HUDEP-2 (cell line): ENCODE results near the gene RNF11.
"Not testable (repeated sequence)": the region's sequence is repeated elsewhere in the genome, so short reads cannot be mapped to it uniquely, and the experiment has no call there.

ENCODE experiments used
- DNase-seq, 76 experiments: peaks; one replicate each; lab custom pipeline; 2025; ENCODE audit not compliant: unreplicated experiment in 76 of 76; lab: John Stamatoyannopoulos, UW

The RNF11 gene, protein sequence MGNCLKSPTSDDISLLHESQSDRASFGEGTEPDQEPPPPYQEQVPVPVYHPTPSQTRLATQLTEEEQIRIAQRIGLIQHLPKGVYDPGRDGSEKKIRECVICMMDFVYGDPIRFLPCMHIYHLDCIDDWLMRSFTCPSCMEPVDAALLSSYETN

DNA sequence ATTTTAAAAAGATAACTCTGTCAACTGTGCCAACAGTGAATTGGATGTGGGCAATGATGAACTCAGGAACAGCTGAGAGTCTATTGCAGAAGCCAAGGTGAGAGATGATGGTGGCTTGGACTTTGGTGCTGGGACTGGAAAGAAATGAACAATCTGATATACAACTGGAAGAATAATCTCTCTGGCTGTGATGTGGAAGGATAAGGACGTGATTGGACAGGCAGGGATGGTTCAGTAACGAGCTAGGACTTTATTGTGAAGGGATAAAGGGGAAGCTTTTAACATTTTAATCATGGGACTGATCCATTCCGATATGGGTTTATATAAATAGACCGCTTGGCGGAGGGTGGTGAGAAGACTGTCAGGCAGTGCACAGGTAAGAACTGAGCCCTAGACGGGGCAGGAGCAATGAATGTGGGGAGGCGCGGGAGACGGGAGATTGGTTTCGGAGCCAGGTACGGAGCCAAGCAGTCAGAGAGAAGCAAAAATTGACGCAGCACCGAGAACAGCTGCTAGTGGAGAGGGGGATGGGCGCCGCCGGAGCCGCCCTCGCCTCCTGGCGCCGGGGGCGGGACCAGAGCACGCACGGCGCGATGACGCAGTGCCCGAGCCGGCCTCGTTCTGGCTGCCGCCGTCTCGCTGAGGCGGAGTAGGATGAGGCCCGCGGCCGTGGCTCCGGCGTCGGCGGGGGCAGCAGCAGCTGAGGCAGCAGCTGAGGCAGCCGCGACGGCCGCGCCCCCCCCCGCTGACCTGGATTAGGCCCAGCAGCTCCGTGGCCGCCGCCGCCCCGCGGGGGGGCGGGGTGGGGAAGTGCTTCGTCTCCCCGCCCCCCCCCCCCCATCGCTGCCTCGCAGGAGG lies at the start of gene RNF11:
TSS of gene RNF11 (plus strand) at position 601 of the 858 bp plus-strand sequence. CDS start 484 bp downstream, outside the sequence.
- peak in 72 of 76 experiments; percentile 37 to 90 (median 78) for DNase-seq

DNA sequence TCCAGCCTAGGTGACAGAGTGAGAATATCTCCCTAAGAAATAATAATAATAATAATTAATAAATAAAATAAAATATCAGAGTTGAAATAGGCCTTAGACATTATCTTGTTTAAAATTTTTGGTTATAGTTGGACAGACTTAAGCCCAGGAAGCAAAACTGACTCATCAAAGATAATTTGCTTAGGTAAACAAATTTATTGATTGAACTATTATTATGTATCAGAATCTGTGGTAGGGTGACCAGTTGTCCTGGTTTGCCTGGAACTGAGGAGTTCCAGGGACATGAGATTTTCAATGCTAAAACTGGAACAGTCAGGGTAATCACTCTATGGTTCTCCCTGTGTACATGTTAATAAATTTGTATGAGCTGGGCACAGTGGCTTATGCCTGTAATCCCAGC lies 47.8 kb upstream of the RNF11 start:
- no peak for DNase-seq

DNA sequence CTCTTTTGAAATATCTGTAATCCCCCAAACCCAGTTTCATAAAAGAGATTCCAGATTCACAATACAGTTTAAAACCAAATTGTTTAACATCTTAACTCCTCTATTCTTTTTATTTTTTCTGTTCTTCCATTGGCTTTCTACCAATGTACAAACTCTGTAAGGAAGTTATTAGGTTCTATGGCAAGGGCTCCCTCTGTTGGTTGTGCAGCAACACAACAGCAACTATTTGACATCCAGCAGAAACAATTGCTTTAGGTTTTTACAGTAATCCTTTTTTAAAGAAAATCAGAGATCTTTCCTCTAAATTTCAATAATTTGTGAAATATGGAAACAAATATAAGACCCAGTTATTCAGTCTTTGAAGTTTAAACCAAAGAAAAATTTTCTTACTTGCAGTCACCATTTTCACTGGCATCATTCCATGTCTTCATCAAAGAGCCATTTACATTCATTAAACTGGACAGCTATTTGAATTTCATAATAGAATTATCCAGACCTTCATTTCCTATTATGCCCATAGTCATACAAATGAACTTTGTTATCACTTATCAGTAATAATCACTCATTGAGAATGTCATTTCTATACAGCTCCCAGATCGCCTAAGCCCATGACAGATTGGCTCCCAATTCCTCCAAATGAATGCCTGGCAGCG lies 46.5 kb upstream of the RNF11 start:
- peak in 28 of 76 experiments; percentile 2 to 62 (median 28) for DNase-seq

DNA sequence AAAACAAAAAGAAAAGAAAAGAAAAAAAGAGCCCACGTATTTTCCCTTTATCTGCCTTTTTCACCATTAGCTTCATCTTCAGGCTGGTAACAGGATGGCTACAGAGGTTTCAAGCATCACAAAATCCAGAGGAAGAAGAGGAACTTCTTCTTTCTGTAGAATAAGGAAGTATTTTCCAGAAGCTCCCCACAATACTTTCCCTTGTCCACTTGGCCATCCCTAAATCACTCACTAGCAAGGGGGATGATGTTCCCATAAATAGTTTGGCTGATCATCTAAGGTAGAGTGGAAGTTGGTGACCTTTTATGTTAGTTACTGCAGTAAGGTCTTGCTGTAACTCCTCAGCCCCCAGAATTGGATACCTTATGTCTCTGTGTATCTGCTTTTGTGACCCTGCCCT lies 45.1 kb upstream of the RNF11 start:
- no peak for DNase-seq

DNA sequence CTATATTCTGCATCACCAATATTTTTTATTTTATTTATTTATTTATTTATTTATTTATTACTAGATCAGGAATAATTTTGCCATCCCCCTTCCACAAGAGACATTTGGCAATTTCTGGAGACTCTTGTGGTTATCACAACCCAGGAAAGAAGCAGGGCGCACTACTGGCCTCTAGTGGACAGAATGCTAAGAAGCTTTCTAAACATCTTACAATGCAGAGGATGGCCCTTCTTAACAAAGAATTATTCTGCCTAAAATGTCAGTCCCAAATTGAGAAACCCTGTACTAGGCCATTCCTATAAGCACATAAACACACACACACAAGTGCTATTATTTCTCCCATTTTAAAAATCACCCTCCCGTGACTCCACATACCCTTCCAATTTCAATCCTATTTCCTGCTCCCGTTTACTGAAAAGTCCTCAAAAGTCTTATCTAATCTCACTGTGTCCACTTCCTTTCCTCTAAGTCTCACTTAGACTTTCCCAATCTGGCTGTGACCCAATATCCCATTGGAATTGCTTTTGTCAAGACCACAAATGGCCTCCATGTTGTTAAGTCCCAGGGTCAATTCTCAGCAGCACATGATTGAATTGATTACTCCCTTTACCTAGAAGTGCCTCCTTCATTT lies 43.7 kb upstream of the RNF11 start:
- DNase-seq: peak in 55 of 76 experiments; percentile 2 to 69 (median 35)

DNA sequence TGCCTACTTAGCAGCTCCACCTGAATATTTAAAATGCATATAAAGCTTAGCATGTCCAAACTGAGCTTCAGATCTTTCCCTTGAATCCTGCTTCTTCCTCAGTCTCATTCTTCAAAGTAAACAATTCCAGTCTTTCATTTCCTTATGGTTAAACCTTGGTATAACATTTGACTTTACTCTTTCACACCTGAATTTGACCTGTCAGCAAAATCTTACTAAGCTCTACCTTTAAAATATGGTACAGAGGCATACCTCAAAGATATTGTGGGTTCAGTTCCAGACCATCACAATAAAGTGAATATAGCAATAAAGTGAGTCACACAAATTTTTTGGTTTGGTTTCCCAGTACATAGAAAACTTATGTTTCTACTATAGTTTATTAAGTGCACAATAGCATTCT lies 42.5 kb upstream of the RNF11 start:
- no peak for DNase-seq

DNA sequence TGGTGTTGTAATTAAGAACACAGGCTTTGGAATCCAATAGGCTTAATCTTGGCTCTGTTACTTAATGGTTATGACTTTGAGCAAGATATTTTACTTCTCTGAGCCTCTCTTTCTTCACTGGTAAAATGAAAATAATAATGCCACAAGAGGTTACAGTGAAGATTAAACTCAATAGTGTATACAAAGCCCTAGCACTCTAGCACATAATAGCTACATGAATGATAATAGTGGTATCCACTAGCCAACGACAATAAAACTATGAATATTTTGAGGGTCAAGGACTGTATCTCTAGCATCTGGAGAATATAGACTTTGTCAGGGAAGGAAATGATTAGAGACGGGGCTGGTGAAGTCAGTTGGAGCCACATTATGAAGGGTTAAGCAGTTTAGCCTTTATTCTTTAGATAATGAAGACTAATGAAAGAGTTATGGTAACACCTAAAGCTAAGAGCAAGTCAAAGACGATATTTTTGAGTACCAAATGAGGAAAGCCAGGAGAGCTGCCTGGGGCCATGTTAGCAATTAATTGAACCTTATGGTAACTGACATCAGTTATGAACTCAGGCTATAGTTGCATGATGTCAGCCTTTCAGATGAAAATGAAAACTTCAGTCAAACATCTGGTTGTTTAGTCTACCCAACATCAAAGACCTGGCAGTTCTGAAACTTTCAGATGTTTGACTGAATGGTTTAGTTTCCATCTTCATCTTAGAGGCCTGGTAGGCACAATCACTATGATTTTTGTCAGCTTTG lies 32.8 kb upstream of the RNF11 start:
- DNase-seq: no peak

DNA sequence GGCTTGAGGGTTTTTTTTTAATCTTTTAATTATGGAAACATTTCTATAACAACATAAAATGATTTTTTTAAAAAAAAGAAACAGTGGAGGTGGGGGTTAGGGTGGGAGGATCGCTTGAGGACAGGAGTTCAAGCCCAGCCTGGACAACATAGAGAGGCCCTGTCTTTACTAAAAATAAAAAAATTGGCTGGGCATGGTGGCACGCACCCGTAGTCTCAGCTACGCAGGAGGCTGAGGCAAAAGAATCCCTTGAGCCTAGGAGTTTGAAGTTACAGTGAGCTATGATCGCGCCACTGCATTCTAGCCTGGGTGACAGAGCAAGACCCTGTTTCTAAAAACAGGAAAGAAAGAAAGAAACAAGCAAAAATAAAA lies 32.2 kb upstream of the RNF11 start:
- no peak for DNase-seq

DNA sequence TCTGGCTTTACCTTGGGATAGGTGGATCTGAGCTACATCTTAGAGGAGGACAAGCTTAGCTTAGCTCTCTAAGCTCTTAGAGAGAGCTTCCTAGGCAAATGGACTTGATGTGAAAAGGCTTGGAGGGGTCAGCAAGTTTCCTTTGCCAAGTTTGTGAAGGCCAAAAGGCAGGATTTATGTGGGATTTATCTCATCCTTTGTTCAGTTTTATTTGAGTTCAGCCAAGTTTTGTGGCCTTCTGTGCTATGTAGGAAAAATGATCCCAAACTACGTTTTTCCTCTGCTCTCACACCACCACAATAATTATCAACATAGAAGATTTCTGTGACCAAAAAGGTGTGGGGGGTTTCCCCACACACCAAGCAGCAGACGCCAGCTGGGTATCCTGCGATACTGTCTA lies 26.0 kb upstream of the RNF11 start:
- DNase-seq: no peak

DNA sequence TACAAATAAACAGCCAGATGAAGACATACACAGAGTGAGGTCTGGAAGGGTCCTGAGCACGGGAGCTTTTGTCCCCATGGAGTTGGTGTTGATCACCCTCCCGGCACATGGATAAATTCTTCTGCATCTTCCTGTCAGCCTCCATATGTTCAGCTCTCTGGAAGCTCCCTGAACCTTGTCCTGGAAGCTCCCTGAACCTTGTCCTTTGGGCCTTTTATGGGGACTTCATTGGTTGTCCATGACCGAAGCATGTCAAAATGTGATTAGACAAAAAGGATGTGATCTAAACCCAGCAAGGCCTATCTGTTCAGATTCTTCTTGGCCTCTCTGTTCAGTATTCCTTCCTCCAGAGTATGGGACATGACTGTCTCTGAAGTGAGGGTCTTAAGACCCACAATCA lies 25.4 kb upstream of the RNF11 start:
- no peak for DNase-seq

DNA sequence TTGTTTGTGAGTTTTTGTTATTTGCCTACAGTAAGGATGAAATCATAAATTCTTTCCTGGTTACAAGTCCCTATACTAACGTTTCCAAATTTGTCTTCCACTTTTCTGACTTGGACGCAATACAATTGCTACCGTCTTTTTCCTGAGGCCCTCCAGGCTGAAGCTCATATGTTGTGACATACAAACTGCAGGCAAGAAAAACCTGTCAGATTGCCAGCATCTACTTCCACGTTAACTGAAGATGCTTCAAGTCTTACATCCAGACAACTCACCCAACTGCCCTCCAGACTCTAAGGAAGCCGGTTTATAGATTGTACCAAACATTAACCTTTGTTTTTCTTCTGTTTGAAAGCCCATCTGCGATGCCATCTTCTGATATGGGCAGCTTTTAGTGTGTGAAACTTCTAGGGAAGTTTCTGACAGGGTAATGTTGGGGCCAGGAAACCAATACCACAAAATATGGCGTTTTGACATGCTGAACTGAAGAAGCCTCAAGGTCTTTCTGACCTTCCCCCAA lies 21.4 kb upstream of the RNF11 start:
- no peak for DNase-seq

DNA sequence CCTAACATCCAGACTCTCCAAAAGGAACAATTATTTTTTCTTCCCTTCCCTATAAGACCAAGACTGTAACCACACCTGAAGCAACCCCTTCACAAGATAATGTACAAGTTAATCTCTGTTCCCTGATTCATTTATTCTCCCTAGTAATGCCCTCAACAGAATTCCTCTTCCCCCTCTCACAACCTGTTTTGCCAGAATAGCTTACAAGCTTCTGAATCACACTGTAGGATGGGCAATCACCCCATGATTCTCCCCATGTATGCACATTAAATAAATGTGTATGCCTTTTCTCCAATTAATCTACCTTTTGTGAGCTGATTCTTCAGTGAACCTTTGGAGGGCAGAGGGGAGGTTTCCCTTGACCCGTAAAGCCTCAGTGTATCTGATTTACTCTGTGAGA lies 20.9 kb upstream of the RNF11 start:
- DNase-seq: no peak

DNA sequence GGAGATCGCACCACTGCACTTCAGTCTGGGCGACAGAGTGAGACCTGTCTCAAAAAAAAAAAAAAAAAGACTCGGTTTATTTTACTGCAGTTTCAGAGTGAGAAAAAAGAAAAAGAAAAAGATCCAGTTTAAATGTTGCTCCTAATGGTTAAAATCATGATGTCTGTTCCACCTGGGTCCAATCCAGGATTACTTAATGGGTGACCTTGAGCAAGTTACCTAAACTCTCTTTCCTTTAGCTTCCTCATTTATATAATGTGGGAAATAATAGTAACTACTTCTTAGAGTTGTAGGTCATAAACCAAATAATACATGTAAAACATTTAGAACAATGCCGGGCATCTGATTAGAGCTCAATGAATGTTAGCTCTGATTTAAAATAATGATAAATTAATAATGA lies 19.4 kb upstream of the RNF11 start:
- no peak for DNase-seq

DNA sequence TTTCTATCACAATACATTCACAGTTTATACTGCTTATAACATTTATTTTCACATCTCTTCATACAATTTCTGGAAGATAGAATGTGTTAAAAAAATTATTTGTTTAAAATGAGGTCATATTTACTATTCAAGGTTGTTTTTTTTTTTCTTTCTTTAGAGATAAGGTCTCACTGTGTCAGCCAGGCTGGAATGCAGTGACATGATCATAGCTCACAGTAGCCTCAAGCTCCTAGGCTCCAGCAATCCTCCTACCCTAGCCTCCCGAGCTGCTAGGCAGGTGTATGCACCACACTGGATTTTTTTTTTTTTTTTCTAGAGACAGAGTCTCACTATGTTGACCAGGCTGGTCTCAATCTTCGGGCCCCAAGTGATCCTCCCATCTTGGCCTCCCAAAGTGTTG lies 19.0 kb upstream of the RNF11 start:
- DNase-seq: no peak

DNA sequence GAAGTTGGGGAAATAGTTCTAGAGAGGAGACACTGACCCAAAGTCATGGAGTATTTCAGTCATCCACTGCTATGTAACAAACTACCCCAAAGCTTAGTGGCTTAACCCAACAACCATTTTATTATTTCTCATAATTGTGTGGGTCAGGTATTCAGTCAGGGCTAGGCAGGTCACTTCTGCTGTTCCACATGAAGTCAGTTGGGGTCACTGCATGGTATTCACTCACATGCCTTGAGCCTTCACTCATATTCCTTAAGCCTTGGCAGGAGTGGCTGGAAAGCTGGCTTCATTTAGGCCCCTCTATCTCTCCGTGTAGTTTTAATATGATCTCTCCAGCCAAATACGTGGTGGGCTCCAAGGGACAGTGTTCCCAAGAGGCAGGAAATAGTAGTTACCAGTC lies 17.5 kb upstream of the RNF11 start:
- no peak for DNase-seq

DNA sequence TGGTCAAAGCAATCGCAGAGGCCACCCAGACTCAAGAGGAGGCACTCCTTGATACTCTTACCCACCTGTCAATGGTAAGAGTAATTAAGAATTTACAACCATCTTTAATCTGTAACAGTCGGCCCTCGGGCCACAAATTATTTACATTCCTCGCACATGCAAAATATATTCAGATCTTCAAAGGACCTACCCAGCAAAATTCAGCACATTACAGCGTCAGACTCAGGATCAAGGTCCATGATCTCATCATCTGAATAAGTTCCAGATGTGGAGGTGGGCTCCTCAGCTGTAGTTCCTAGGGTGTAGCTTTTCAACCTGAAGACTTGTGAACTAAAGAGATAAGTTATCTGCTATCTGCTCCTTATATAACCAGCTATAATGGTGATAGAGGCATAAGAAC lies 17.1 kb upstream of the RNF11 start:
- DNase-seq: peak in 1 of 76 experiments; percentile 22

DNA sequence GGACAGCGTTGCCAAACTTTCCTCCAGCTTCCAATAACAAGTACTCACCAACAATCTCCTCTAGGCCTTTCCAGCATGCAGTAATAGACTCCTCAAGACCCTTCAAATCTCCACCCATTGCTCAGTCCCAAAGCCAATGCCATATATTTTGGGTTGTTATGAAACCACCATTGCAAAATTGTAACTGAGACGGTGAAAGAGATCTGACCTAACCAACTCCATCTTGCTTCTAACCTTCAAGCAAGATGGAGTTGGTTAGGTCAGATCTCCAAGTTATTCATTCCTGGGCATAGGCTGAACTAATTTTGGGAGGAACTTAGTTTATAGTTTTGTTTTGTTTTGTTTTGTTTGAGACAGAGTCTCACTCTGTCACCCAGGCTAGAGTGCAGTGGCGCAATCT lies 14.5 kb upstream of the RNF11 start:
- not testable (repeated sequence) for DNase-seq

DNA sequence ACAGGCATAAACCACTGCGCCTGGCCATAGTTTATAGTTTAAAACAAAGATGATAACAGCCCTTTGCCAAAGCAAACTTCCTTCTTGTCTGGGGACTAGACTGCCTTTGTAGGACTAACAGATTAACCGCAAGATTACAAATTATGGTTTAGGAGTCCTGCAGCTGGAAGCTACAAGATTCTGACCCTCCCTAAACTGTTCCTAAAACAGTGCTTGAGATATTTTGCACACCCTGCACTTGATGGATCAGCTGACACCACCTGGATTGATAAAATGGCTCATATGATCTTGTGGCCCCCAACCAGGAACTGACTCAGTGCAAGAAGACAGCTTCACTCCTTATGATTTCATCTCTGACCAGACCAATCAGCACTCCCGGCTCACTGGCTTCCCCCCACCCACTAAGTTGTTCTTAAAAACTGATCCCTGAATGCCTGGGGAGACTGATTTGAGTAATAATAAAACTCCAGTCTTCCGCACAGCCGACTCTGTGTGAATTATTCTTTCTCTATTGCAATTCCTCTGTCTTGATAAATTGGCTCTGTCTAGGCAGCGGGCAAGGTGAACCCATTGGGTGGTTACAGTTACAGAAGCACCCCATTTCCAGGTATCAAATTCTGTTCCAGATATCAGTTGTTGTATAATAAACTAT lies 13.8 kb upstream of the RNF11 start:
- DNase-seq: peak in 39 of 76 experiments; percentile 9 to 86 (median 34)

DNA sequence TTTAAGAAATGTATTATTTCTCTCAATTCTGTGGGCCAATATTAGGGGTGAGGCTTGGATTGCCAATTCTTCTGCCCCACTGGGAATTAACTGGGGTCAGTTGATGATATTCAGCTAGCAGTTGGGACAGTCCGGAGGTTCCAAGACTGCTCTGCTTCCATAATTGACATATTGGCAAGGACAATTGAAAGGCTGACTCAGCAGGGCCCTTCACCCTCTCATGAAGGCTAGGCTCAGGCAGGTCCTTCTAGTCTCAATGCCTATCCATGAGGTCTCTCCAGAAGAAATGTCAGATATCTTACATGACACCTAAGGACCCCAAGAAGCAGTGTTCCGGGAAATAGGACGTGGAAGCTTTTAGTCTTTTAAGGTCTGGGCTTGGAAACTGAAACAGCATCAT lies 13.3 kb upstream of the RNF11 start:
- DNase-seq: no peak

DNA sequence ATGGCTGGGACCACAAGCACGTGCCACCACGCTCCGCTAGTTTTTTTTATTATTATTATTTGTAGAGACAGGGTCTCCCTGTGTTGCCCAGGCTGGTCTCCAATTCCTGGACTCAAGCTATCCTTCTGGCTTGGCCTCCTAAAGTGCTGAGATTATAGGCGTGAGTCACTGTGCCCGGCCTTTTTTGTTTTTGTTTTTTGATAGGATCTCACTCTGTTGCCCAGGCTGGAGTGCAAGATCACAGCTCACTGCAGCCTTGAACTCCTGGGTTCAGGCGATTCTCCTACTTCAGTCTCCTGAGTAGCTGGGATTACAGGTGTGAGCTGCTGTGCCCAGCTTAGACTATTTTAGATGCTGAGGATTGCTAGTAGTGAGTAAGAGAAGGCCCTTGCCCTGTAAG lies 11.8 kb upstream of the RNF11 start:
- no peak for DNase-seq
